ENCODE results near the gene HIPK2. TPM values are rescaled to one million over a fixed set of nuclear protein-coding genes. Genes with fewer than 3 reads are reported as not detected.

HIPK2 gene
- total and polyA plus RNA-seq, 10 of the 15 experiments (the other 5 are each of a cell fraction or from before 2014, with no cell fraction given) = 1.7 to 39.0 (median 9.4) TPM

DNA sequence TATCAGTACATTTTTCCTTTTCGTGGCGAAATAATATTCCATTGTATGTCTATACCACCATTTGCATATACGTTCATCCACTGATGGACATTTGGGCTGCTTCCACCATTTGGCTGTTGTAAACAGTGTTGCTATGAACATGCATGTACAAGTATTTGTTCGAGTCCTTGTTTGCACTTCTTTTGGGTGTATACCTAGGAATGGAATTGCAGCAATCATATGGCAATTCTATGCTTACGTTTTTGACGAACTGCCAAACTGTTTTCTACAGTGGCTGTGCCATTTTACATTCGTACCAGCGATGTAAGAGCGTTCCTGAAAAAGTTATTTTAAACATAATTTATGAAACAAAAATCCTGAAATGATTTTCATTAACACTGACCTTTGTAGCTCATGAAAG, 79.5 kb downstream of the HIPK2 start:
- Histone ChIP-seq H3K79me2 (ENCODE audit: control insufficient read depth, insufficient read depth, low read length) (no peaks in the 10 kb centered on the region; the same call in 1 of the 2 replicates), H3K9ac (ENCODE audit: control insufficient read depth, insufficient read depth, low read length) (no peak overlapping the region), H3K4me1 (ENCODE audit: control insufficient read depth, insufficient read depth, low read length) (peaks cover 45% of the 10 kb centered on the region), H3K27ac (ENCODE audit: control insufficient read depth, insufficient read depth) (no peak overlapping the region), H3K4me3 (no peak overlapping the region), H3K36me3 (ENCODE audit: control insufficient read depth in 2 of 2, insufficient read depth in 2 of 2, low read length in 1 of 2) (peaks cover 5 to 8% of the 10 kb centered on the region in 2 experiments; a peak in 2 of 4 replicates), H3K27me3 (replicated peaks in 1 of 2; ENCODE audit: control insufficient read depth in 2 of 2, insufficient read depth in 2 of 2, low read length in 1 of 2) (no peaks in the 10 kb centered on the region), H4K20me1 (ENCODE audit: control insufficient read depth, insufficient read depth) (no peaks in the 10 kb centered on the region), H3K9me3 (replicated peaks; ENCODE audit: control insufficient read depth, insufficient read depth, low read length) (no peaks in the 10 kb centered on the region), H3K4me2 (ENCODE audit: control insufficient read depth, insufficient read depth) (no peak overlapping the region), H2AFZ (ENCODE audit: control insufficient read depth, low read depth, low read length) (no peak overlapping the region)
- CTCF ChIA-PET = interaction anchor here (1.6 kb wide), 1 partner anchor 11 kb away, joined by 3 read pairs; no protein-coding TSS in a partner anchor
- 96% methylated on average over 9 of the region's 9 CpGs for whole genome bisulfite sequencing (ENCODE audit: insufficient coverage, insufficient replicate concordance, low lambda C conversion rate, missing lambda C conversion rate)
- TF ChIP-seq JUNB (IDR thresholded peaks at IDR 0.05) = no peak
- no peak for TF ChIP-seq SRF (IDR thresholded peaks at IDR 0.05; ENCODE audit: low read depth in 2 of 2, low read length in 2 of 2)
- RAD21 ChIA-PET (ENCODE audit: unreplicated experiment) = no interaction called here
- POLR2A ChIA-PET = no interaction called here
- in situ Hi-C loops (cut with MboI) (no loop called here), intact Hi-C loops (cut with micrococcal nuclease; ENCODE audit: unreplicated experiment) (no loop called here)
- FAIRE-seq (no peak), ATAC-seq (no peak), DNase-seq (ENCODE audit: low read depth, low spot score) (no peak)
- BruUV-seq (replicated peaks) = TSS peak; percentile 7
- SMC1A ChIA-PET (ENCODE audit: uncharacterized antibody, unreplicated experiment) = no interaction called here

DNA sequence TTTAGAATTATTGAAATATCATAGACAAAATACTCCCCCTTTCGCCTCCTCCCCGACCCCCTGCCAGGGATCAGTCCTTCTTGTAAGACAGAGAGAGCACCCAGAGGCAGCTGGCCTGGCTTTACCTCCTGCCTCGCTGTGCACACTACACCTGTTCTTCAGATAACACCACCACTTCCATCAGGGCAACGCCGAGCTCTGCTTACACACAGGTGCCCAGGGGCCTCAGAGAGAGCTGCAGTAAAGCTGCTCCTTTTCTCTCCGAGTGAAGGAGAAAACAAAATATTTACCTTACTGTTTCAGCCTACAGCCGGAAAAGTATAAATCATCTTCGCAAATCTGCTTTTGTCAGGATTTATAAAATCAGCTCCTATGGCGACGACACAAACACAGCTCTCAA, 80.7 kb downstream of the HIPK2 start:
- Histone ChIP-seq H3K4me3 (no peak overlapping the region), H3K79me2 (ENCODE audit: control insufficient read depth, insufficient read depth, low read length) (no peaks in the 10 kb centered on the region), H3K9ac (ENCODE audit: control insufficient read depth, insufficient read depth, low read length) (no peak overlapping the region), H3K9me3 (replicated peaks; ENCODE audit: control insufficient read depth, insufficient read depth, low read length) (no peaks in the 10 kb centered on the region), H4K20me1 (ENCODE audit: control insufficient read depth, insufficient read depth) (no peaks in the 10 kb centered on the region), H3K27me3 (replicated peaks in 1 of 2; ENCODE audit: control insufficient read depth in 2 of 2, insufficient read depth in 2 of 2, low read length in 1 of 2) (no peaks in the 10 kb centered on the region), H3K4me2 (ENCODE audit: control insufficient read depth, insufficient read depth) (no peak overlapping the region), H3K36me3 (ENCODE audit: control insufficient read depth in 2 of 2, insufficient read depth in 2 of 2, low read length in 1 of 2) (peaks cover 8 to 10% of the 10 kb centered on the region in 2 experiments; a peak in 3 of 4 replicates), H3K4me1 (ENCODE audit: control insufficient read depth, insufficient read depth, low read length) (peaks cover 35% of the 10 kb centered on the region), H3K27ac (ENCODE audit: control insufficient read depth, insufficient read depth) (no peak overlapping the region), H2AFZ (ENCODE audit: control insufficient read depth, low read depth, low read length) (no peak overlapping the region)
- ChIA-PET CTCF (interaction anchor here (0.7 kb wide), 1 partner anchor 10 kb away, joined by 8 read pairs; no protein-coding TSS in a partner anchor), RAD21 (ENCODE audit: unreplicated experiment) (interaction anchor here (0.9 to 1.2 kb wide), 2 partner anchors 49 to 107 kb away, joined by 3 to 8 read pairs; no protein-coding TSS in a partner anchor), SMC1A (ENCODE audit: uncharacterized antibody, unreplicated experiment) (interaction anchor here (0.8 to 2.1 kb wide), 3 partner anchors 12 to 46 kb away, joined by 4 to 7 read pairs (median 4); no protein-coding TSS in a partner anchor), POLR2A (no interaction called here)
- in situ Hi-C loops (cut with MboI) = no loop called here
- ATAC-seq = peak; percentile 27
- no TSS peak for BruUV-seq (replicated peaks)
- DNase-seq (ENCODE audit: low read depth, low spot score) = no peak
- WGBS (ENCODE audit: insufficient coverage, insufficient replicate concordance, low lambda C conversion rate, missing lambda C conversion rate) = 93% methylated on average over 10 of the region's 10 CpGs
- intact Hi-C loops (cut with micrococcal nuclease; ENCODE audit: unreplicated experiment) = no loop called here
- FAIRE-seq = no peak
- TF ChIP-seq, protein P1, sequence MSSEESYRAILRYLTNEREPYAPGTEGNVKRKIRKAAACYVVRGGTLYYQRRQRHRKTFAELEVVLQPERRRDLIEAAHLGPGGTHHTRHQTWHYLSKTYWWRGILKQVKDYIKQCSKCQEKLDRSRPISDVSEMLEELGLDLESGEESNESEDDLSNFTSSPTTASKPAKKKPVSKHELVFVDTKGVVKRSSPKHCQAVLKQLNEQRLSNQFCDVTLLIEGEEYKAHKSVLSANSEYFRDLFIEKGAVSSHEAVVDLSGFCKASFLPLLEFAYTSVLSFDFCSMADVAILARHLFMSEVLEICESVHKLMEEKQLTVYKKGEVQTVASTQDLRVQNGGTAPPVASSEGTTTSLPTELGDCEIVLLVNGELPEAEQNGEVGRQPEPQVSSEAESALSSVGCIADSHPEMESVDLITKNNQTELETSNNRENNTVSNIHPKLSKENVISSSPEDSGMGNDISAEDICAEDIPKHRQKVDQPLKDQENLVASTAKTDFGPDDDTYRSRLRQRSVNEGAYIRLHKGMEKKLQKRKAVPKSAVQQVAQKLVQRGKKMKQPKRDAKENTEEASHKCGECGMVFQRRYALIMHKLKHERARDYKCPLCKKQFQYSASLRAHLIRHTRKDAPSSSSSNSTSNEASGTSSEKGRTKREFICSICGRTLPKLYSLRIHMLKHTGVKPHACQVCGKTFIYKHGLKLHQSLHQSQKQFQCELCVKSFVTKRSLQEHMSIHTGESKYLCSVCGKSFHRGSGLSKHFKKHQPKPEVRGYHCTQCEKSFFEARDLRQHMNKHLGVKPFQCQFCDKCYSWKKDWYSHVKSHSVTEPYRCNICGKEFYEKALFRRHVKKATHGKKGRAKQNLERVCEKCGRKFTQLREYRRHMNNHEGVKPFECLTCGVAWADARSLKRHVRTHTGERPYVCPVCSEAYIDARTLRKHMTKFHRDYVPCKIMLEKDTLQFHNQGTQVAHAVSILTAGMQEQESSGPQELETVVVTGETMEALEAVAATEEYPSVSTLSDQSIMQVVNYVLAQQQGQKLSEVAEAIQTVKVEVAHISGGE (CRISPR knock-in tag; IDR thresholded peaks at IDR 0.05) = no peak
- no peak for TF ChIP-seq JUND (IDR thresholded peaks at IDR 0.05; ENCODE audit: low read depth, low read length)
- TF ChIP-seq RBBP5 (conservative IDR thresholded peaks at IDR 0.05) = no peak
- no peak for TF ChIP-seq RAD21 (IDR thresholded peaks at IDR 0.05; ENCODE audit: insufficient read depth, low read depth, low read length)
- TF ChIP-seq, protein P2, sequence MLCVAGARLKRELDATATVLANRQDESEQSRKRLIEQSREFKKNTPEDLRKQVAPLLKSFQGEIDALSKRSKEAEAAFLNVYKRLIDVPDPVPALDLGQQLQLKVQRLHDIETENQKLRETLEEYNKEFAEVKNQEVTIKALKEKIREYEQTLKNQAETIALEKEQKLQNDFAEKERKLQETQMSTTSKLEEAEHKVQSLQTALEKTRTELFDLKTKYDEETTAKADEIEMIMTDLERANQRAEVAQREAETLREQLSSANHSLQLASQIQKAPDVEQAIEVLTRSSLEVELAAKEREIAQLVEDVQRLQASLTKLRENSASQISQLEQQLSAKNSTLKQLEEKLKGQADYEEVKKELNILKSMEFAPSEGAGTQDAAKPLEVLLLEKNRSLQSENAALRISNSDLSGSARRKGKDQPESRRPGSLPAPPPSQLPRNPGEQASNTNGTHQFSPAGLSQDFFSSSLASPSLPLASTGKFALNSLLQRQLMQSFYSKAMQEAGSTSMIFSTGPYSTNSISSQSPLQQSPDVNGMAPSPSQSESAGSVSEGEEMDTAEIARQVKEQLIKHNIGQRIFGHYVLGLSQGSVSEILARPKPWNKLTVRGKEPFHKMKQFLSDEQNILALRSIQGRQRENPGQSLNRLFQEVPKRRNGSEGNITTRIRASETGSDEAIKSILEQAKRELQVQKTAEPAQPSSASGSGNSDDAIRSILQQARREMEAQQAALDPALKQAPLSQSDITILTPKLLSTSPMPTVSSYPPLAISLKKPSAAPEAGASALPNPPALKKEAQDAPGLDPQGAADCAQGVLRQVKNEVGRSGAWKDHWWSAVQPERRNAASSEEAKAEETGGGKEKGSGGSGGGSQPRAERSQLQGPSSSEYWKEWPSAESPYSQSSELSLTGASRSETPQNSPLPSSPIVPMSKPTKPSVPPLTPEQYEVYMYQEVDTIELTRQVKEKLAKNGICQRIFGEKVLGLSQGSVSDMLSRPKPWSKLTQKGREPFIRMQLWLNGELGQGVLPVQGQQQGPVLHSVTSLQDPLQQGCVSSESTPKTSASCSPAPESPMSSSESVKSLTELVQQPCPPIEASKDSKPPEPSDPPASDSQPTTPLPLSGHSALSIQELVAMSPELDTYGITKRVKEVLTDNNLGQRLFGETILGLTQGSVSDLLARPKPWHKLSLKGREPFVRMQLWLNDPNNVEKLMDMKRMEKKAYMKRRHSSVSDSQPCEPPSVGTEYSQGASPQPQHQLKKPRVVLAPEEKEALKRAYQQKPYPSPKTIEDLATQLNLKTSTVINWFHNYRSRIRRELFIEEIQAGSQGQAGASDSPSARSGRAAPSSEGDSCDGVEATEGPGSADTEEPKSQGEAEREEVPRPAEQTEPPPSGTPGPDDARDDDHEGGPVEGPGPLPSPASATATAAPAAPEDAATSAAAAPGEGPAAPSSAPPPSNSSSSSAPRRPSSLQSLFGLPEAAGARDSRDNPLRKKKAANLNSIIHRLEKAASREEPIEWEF (IDR thresholded peaks at IDR 0.05; ENCODE audit: insufficient replicate concordance, low read depth, low read length) = no peak
- no peak for TF ChIP-seq YBX1 (IDR thresholded peaks at IDR 0.05)
- no peak for TF ChIP-seq SPI1 (IDR thresholded peaks at IDR 0.05; ENCODE audit: borderline replicate concordance, insufficient read depth, low read depth, low read length)

Measured in GM12878 (cell line).